H1 (cell line): ENCODE data around the gene HSD11B1. TPM values are rescaled to one million over a fixed set of nuclear protein-coding genes. Genes with fewer than 3 reads are reported as not detected.
"Not testable (repeated sequence)": the region's sequence is repeated elsewhere in the genome, so short reads cannot be mapped to it uniquely, and the experiment has no call there.

Experiments used
- CTCF ChIA-PET: fragments of 300-600 bp; sonication (Branson Sonifier 250); formaldehyde crosslinking; loops from one replicate; lab custom pipeline; 2021; ENCODE audit not compliant: partially characterized antibody; lab: Charles Lee
- POLR2A ChIA-PET: fragments of 300-600 bp; sonication (Branson Sonifier 250); formaldehyde crosslinking; loops from one replicate; lab custom pipeline; 2021; ENCODE audit warnings: inconsistent platforms; ENCODE audit not compliant: partially characterized antibody; lab: Charles Lee
- DNase-seq, 2 experiments: peaks; one replicate each; pipeline versions ENCODE4 v3.0.0 to v3.0.0-alpha.2; 2010 to 2022; ENCODE audit warnings: low spot score in 2 of 2, low read depth in 1 of 2, mixed read lengths in 1 of 2
- FAIRE-seq: peaks from 2 replicates; lab custom pipeline; 2011; peaks lifted over from hg19 to GRCh38; lab: Jason Lieb, UNC
- H2AFZ ChIP-seq: 2 replicates; pipeline ENCODE4 v1.8.1; 2012; ENCODE audit warnings: low read length, inconsistent platforms
- H2AK5ac ChIP-seq: 2 replicates; pipeline ENCODE4 v1.6.1; 2013; ENCODE audit warnings: low read depth, low read length
- H2BK120ac ChIP-seq: replicated peaks from 2 replicates; pipeline ENCODE3; 2013; ENCODE audit warnings: low read depth, low read length, inconsistent platforms
- H2BK12ac ChIP-seq: 2 replicates; pipeline ENCODE4 v1.6.1; 2013; ENCODE audit warnings: low read depth, low read length
- H2BK15ac ChIP-seq: 2 replicates; pipeline ENCODE4 v1.6.1; 2013; ENCODE audit warnings: low read length
- H2BK20ac ChIP-seq: 2 replicates; pipeline ENCODE4 v1.6.1; 2013; ENCODE audit warnings: low read length
- H2BK5ac ChIP-seq: 2 replicates; pipeline ENCODE4 v1.6.1; 2013; ENCODE audit warnings: low read depth, low read length
- H3K14ac ChIP-seq: 2 replicates; pipeline ENCODE4 v1.6.1; 2013; ENCODE audit warnings: inconsistent platforms; ENCODE audit not compliant: insufficient read length
- H3K18ac ChIP-seq: 2 replicates; pipeline ENCODE4 v1.6.1; 2013; ENCODE audit warnings: low read length; ENCODE audit errors: extremely low read depth
- H3K23ac ChIP-seq: 2 replicates; pipeline ENCODE4 v1.6.1; 2013; ENCODE audit warnings: inconsistent platforms; ENCODE audit not compliant: insufficient read length
- H3K23me2 ChIP-seq: 2 replicates; pipeline ENCODE4 v1.6.1; 2013; ENCODE audit warnings: low read depth, low read length
- H3K27ac ChIP-seq: 2 replicates; pipeline ENCODE4 v1.6.1; 2011; ENCODE audit warnings: low read depth, low read length, inconsistent platforms
- H3K27me3 ChIP-seq, 4 experiments: replicated peaks in 1 of 4; 1 replicate in 1 of 4; 2 replicates in 3 of 4; pipeline versions ENCODE4 v1.6.1 to v1.8.1; 2011 to 2013; ENCODE audit warnings: low read length in 3 of 4, mild to moderate bottlenecking in 3 of 4, inconsistent platforms in 2 of 4, mixed read lengths in 2 of 4, moderate library complexity in 1 of 4; ENCODE audit not compliant: control insufficient read depth in 3 of 4, insufficient read depth in 3 of 4; ENCODE audit errors: extremely low read depth in 1 of 4
- H3K36me3 ChIP-seq, 4 experiments: 2 replicates each; pipeline versions ENCODE4 v1.6.1 to v1.8.1; 2011 to 2013; ENCODE audit warnings: mild to moderate bottlenecking in 4 of 4, low read length in 3 of 4, moderate library complexity in 2 of 4, control low read depth in 1 of 4, inconsistent platforms in 1 of 4; ENCODE audit not compliant: insufficient read depth in 4 of 4, control insufficient read depth in 2 of 4
- H3K4ac ChIP-seq: replicated peaks from 2 replicates; pipeline ENCODE3; 2013; ENCODE audit warnings: low read length, low read depth, mixed read lengths, inconsistent platforms; ENCODE audit not compliant: insufficient read length
- H3K4me1 ChIP-seq, 4 experiments: replicated peaks in 1 of 4; 1 replicate in 1 of 4; 2 replicates in 3 of 4; pipeline versions ENCODE4 v1.6.1 to v1.8.1; 2011 to 2013; ENCODE audit warnings: low read length in 3 of 4, inconsistent platforms in 2 of 4, mixed read lengths in 1 of 4; ENCODE audit not compliant: insufficient read depth in 4 of 4, control insufficient read depth in 3 of 4
- H3K4me2 ChIP-seq, 2 experiments: 2 replicates each; pipeline versions ENCODE4 v1.6.1 to v1.8.1; 2011 to 2013; ENCODE audit warnings: low read depth in 2 of 2, low read length in 2 of 2, control low read depth in 1 of 2, inconsistent platforms in 1 of 2, mild to moderate bottlenecking in 1 of 2; ENCODE audit not compliant: insufficient read depth in 1 of 2
- H3K4me3 ChIP-seq, 4 experiments: fragments of 200-600, 300-600 bp in 1 of 4; sonication (generic), shearing (Covaris generic), sonication (Bioruptor Twin) in 1 of 4; 2 replicates each; pipeline versions ENCODE4 v1.5.1 to v1.8.1; 2011 to 2016; ENCODE audit warnings: low read length in 4 of 4, low read depth in 3 of 4, control low read depth in 2 of 4, inconsistent platforms in 2 of 4, mild to moderate bottlenecking in 2 of 4, mixed read lengths in 1 of 4, moderate library complexity in 1 of 4; ENCODE audit not compliant: insufficient read depth in 2 of 4; ENCODE audit errors: extremely low read depth in 1 of 4
- H3K56ac ChIP-seq: replicated peaks from 2 replicates; pipeline ENCODE3; 2013; ENCODE audit warnings: low read depth, mild to moderate bottlenecking, mixed read lengths, low read length, inconsistent platforms; ENCODE audit not compliant: insufficient read length
- H3K79me1 ChIP-seq: 2 replicates; pipeline ENCODE4 v1.6.1; 2013; ENCODE audit warnings: low read depth, low read length, control low read depth
- H3K79me2 ChIP-seq, 2 experiments: 2 replicates each; pipeline versions ENCODE4 v1.6.1 to v1.8.1; 2012 to 2013; ENCODE audit warnings: low read length in 2 of 2, mild to moderate bottlenecking in 2 of 2, inconsistent platforms in 1 of 2; ENCODE audit not compliant: insufficient read depth in 2 of 2, control insufficient read depth in 1 of 2
- H3K9ac ChIP-seq, 4 experiments: replicated peaks in 1 of 4; 1 replicate in 1 of 4; 2 replicates in 3 of 4; pipeline versions ENCODE4 v1.6.1 to v1.8.1; 2011 to 2013; ENCODE audit warnings: low read depth in 3 of 4, low read length in 3 of 4, control low read depth in 2 of 4, mild to moderate bottlenecking in 2 of 4, moderate library complexity in 2 of 4, inconsistent platforms in 1 of 4; ENCODE audit errors: extremely low read depth in 1 of 4
- H3K9me3 ChIP-seq, 2 experiments: 2 replicates each; pipeline versions ENCODE4 v1.6.1 to v1.8.1; 2012 to 2013; ENCODE audit warnings: mild to moderate bottlenecking in 2 of 2, moderate library complexity in 2 of 2, control low read depth in 1 of 2, inconsistent platforms in 1 of 2, low read depth in 1 of 2, low read length in 1 of 2, mixed read lengths in 1 of 2; ENCODE audit not compliant: insufficient read depth in 2 of 2
- H4K20me1 ChIP-seq, 2 experiments: replicated peaks in 1 of 2; 2 replicates each; pipeline versions ENCODE3 to v1.8.1; 2011 to 2013; ENCODE audit warnings: inconsistent platforms in 2 of 2, low read length in 2 of 2, mild to moderate bottlenecking in 1 of 2; ENCODE audit not compliant: insufficient read depth in 2 of 2, control insufficient read depth in 1 of 2
- H4K5ac ChIP-seq: 2 replicates; pipeline ENCODE4 v1.6.1; 2013; ENCODE audit warnings: low read length, low read depth, mixed read lengths, inconsistent platforms; ENCODE audit not compliant: insufficient read length
- H4K8ac ChIP-seq: 2 replicates; pipeline ENCODE4 v1.8.0; 2013; ENCODE audit warnings: mild to moderate bottlenecking, moderate library complexity, low read length, inconsistent platforms; ENCODE audit not compliant: insufficient read depth; ENCODE audit errors: extremely low read depth
- H4K91ac ChIP-seq: replicated peaks from 2 replicates; pipeline ENCODE3; 2013; ENCODE audit warnings: low read length, mixed read lengths, inconsistent platforms; ENCODE audit not compliant: insufficient read length
- polyA plus RNA-seq, 7 experiments: library from polyadenylated mRNA; depleted of rRNA in 3 of 7; stranded (reverse) in 5 of 7; unstranded in 2 of 7; fragments of >200 nt in 5 of 7; fragments of 200-250 nt in 2 of 7; gene quantifications; 1 replicate in 5 of 7; 2 replicates in 1 of 7; 4 replicates in 1 of 7; pipeline versions ENCODE4 v1.2.1 to v1.2.3, GENCODE V29; 2011 to 2013; ENCODE audit warnings: missing spikeins in 2 of 7, mixed read lengths in 2 of 7
- total RNA-seq: library from RNA; stranded (reverse); fragmentation: NEBNext Ultra II Directional; extraction: Animal tissue kit (Norgen Biotek cat#: 25700); gene quantifications from 2 replicates; pipeline ENCODE4 v1.2.1, GENCODE V29; 2021

HSD11B1 gene
- total and polyA plus RNA-seq, 2 of the 8 experiments (the other 6 are each of a cell fraction or from before 2014, with no cell fraction given) = not detected

GRCh38 chr1:209700686-209701085 lies 4.0 kb upstream of the HSD11B1 start:
- not testable (repeated sequence) for H3K79me2 ChIP-seq, H3K4me1 ChIP-seq, H2BK15ac ChIP-seq, H3K23ac ChIP-seq, H3K36me3 ChIP-seq, H3K56ac ChIP-seq, H2BK120ac ChIP-seq, H4K91ac ChIP-seq, FAIRE-seq, H2AK5ac ChIP-seq, H3K79me1 ChIP-seq, H4K20me1 ChIP-seq, H3K4ac ChIP-seq, H3K14ac ChIP-seq, H2AFZ ChIP-seq, H2BK12ac ChIP-seq, H2BK20ac ChIP-seq, H4K8ac ChIP-seq, H3K9ac ChIP-seq, DNase-seq, H3K27me3 ChIP-seq, H3K18ac ChIP-seq, H4K5ac ChIP-seq, H3K9me3 ChIP-seq, H3K4me3 ChIP-seq, H3K4me2 ChIP-seq, H3K27ac ChIP-seq, H2BK5ac ChIP-seq, H3K23me2 ChIP-seq
- ChIA-PET POLR2A (interaction anchor here (0.6 kb wide), 1 partner anchor 57 kb away, joined by 3 read pairs; no protein-coding TSS in a partner anchor), CTCF (interaction anchor here (0.8 kb wide), 1 partner anchor 19 kb away, joined by 3 read pairs; no protein-coding TSS in a partner anchor)
